PC-3 (cell line): ENCODE data around the gene CASQ1. TPM values are rescaled to one million over a fixed set of nuclear protein-coding genes. Genes with fewer than 3 reads are reported as not detected.
A peak's percentile ranks its signal among the peaks of the same experiment; 100 is the strongest.

Source experiments
- ATAC-seq: fragments of 200-7000 bp; cut with Tn5 transposase; 2 replicates; pipeline ENCODE4 v1.9.1; 2020; ENCODE audit warnings: mild to moderate bottlenecking, moderate library complexity
- BruUV-seq: library from RNA; stranded (reverse); fragments of 400-500 nt; replicated peaks from 2 replicates; lab custom pipeline; 2021; lab: Mats Ljungman, UMichigan
- CTCF ChIA-PET: fragments of 300-600 bp; sonication (Branson Sonifier 250); formaldehyde crosslinking; loops from one replicate; lab custom pipeline; 2022; ENCODE audit warnings: antibody characterized with exemption; lab: Charles Lee
- POLR2A ChIA-PET: fragments of 300-600 bp; sonication (Branson Sonifier 250); formaldehyde crosslinking; loops from one replicate; lab custom pipeline; 2022; ENCODE audit warnings: antibody characterized with exemption; ENCODE audit not compliant: unreplicated experiment; lab: Charles Lee
- DNase-seq: peaks from one replicate; pipeline ENCODE4 v3.0.0-alpha.2; 2015
- H2AFZ ChIP-seq: fragments of 300-600 bp; sonication (generic); 2 replicates; pipeline ENCODE4 v1.6.0; 2016; ENCODE audit warnings: antibody characterized with exemption, low read length
- H3F3A ChIP-seq: fragments of 300-600 bp; sonication (generic); one replicate; pipeline ENCODE4 v1.6.0; 2017; ENCODE audit warnings: antibody characterized with exemption, low read length, control low read depth, mild to moderate bottlenecking; ENCODE audit not compliant: unreplicated experiment
- H3K27ac ChIP-seq: fragments of 300-600 bp; sonication (generic); 2 replicates; pipeline ENCODE4 v1.5.1; 2016; ENCODE audit warnings: mild to moderate bottlenecking, low read length
- H3K27me3 ChIP-seq: fragments of 300-600 bp; sonication (generic); 2 replicates; pipeline ENCODE4 v1.6.1; 2016; ENCODE audit warnings: low read length, mixed read lengths
- H3K36me3 ChIP-seq: fragments of 300-600 bp; sonication (generic); 2 replicates; pipeline ENCODE4 v1.6.1; 2016; ENCODE audit warnings: low read depth, mixed run types, low read length, mixed read lengths
- H3K4me1 ChIP-seq: fragments of 300-600 bp; sonication (generic); 2 replicates; pipeline ENCODE4 v1.5.1; 2016; ENCODE audit warnings: low read length; ENCODE audit not compliant: insufficient read depth
- H3K4me2 ChIP-seq: fragments of 300-600 bp; sonication (generic); 2 replicates; pipeline ENCODE4 v1.6.0; 2016; ENCODE audit warnings: low read length
- H3K4me3 ChIP-seq: fragments of 300-600 bp; sonication (generic); 2 replicates; pipeline ENCODE4 v1.5.1; 2016; ENCODE audit warnings: mild to moderate bottlenecking, low read length, mixed read lengths
- H3K79me2 ChIP-seq: fragments of 300-600 bp; sonication (generic); 2 replicates; pipeline ENCODE4 v1.6.1; 2017; ENCODE audit warnings: low read length, mixed read lengths
- H3K9ac ChIP-seq: fragments of 300-600 bp; sonication (generic); 2 replicates; pipeline ENCODE4 v1.6.0; 2016; ENCODE audit warnings: mild to moderate bottlenecking, low read length
- H3K9me2 ChIP-seq: fragments of 300-600 bp; sonication (generic); replicated peaks from 2 replicates; pipeline ENCODE4 v1.6.1; 2016; ENCODE audit warnings: mixed run types, low read length, mixed read lengths
- H3K9me3 ChIP-seq: fragments of 300-600 bp; sonication (generic); 2 replicates; pipeline ENCODE4 v1.6.1; 2016; ENCODE audit warnings: low read length, mixed read lengths
- H4K20me1 ChIP-seq: fragments of 300-600 bp; sonication (generic); 2 replicates; pipeline ENCODE4 v1.6.1; 2016; ENCODE audit warnings: low read length, mixed read lengths
- CTCF ChIP-seq: fragments of 300-600 bp; sonication (generic); conservative IDR thresholded peaks from 2 replicates; pipeline ENCODE4 v1.5.1; 2017; ENCODE audit warnings: antibody characterized with exemption, low read depth, mild to moderate bottlenecking, low read length
- EZH2 ChIP-seq: fragments of 300-600 bp; sonication (generic); IDR thresholded peaks from one replicate; pipeline ENCODE4 v1.6.1; 2017; ENCODE audit warnings: antibody characterized with exemption, mild to moderate bottlenecking, low read length; ENCODE audit not compliant: unreplicated experiment
- EZH2phosphoT487 ChIP-seq: fragments of 300-600 bp; sonication (generic); IDR thresholded peaks from 2 replicates; pipeline ENCODE4 v1.6.1; 2018; ENCODE audit warnings: mild to moderate bottlenecking, antibody characterized with exemption, low read length, borderline replicate concordance
- intact Hi-C: fragments of 100-400 bp; cut with micrococcal nuclease; formaldehyde crosslinking; loops from 2 replicates; pipeline ENCODE4 v1.9.0; 2023
- total RNA-seq: library from RNA; depleted of rRNA; stranded (reverse); fragments of >200 nt; gene quantifications from 2 replicates; pipeline ENCODE4 v1.2.3, GENCODE V29; 2014

Gene CASQ1
- total RNA-seq, 1 experiment from 2014 or later, result not detected

- intact Hi-C loops, result loop anchor here (2.0 kb wide), 1 partner anchor 35 kb away; no protein-coding TSS in a partner anchor
- DNase-seq (no peak), ATAC-seq (no peak)
- Histone ChIP-seq H3K9me3 (no peaks in the 10 kb centered on the region), H3K79me2 (no peaks in the 10 kb centered on the region), H3K4me1 (no peaks in the 10 kb centered on the region), H3K36me3 (peaks cover 67% of the 10 kb centered on the region), H3K27me3 (no peaks in the 10 kb centered on the region), H3K4me3 (no peak overlapping the region), H3K9me2 (no peaks in the 10 kb centered on the region), H3K4me2 (no peak overlapping the region), H2AFZ (no peak overlapping the region), H4K20me1 (no peaks in the 10 kb centered on the region), H3F3A (no peaks in the 10 kb centered on the region), H3K9ac (no peak overlapping the region), H3K27ac (no peak overlapping the region)
- CTCF ChIA-PET, result interaction anchor here (3.5 kb wide), 1 partner anchor 25 kb away, joined by 99 read pairs; no protein-coding TSS in a partner anchor
- TF ChIP-seq CTCF (no peak), EZH2phosphoT487 (no peak), EZH2 (no peak)
- BruUV-seq, result no TSS peak
- POLR2A ChIA-PET, result no interaction called here
These were observed 27.2 kb downstream of the CASQ1 start for GRCh38 chr1:160217481-160218051.

GRCh38 chr1:160219062-160219929, 28.9 kb downstream of the CASQ1 start:
- no peaks in the 10 kb centered on the region for H3K9me2 ChIP-seq
- no peaks in the 10 kb centered on the region for H3K9me3 ChIP-seq
- intact Hi-C loops, result loop anchor here (1.0 to 2.0 kb wide), 3 partner anchors 26 to 118 kb away; no protein-coding TSS in a partner anchor
- H4K20me1 ChIP-seq, result no peaks in the 10 kb centered on the region
- H3F3A ChIP-seq, result no peaks in the 10 kb centered on the region
- no peaks in the 10 kb centered on the region for H3K4me1 ChIP-seq
- H3K27ac ChIP-seq, result no peak overlapping the region
- ChIA-PET POLR2A (interaction anchor here (0.6 kb wide), 1 partner anchor 26 kb away, joined by 6 read pairs; no protein-coding TSS in a partner anchor), CTCF (interaction anchor here (0.6 to 3.5 kb wide), 15 partner anchors 9 to 173 kb away, joined by 3 to 99 read pairs (median 5); partner anchors contain the start of gene IGSF8)
- peak; percentile 73 for DNase-seq
- H3K79me2 ChIP-seq, result no peaks in the 10 kb centered on the region
- no peak overlapping the region for H3K4me3 ChIP-seq
- no TSS peak for BruUV-seq
- peaks cover 68% of the 10 kb centered on the region for H3K36me3 ChIP-seq
- H3K27me3 ChIP-seq, result no peaks in the 10 kb centered on the region
- no peak overlapping the region for H2AFZ ChIP-seq
- TF ChIP-seq EZH2 (no peak), CTCF (peak; percentile 83)
- H3K4me2 ChIP-seq, result no peak overlapping the region
- no peak overlapping the region for H3K9ac ChIP-seq
- ATAC-seq, result peak; percentile 85
